Gastrocnemius medialis (tissue), 4 donors: Measurements from ENCODE around the gene FTSJ1. TPM values are rescaled to one million over a fixed set of nuclear protein-coding genes. Genes with fewer than 3 reads are reported as not detected.

Source experiments
- ATAC-seq, 2 donors: fragments of 150-250 bp; one replicate each; pipeline ENCODE4 v1.9.1; 2016
- DNase-seq, 2 donors: peaks; one replicate each; pipeline ENCODE4 v3.0.0-alpha.2; 2019
- H3K27ac ChIP-seq, 4 donors: fragments of 200-600 bp; sonication (generic); 1 replicate in 1 of 4; 2 replicates in 3 of 4; pipeline ENCODE4 v1.5.1; 2016 to 2018; ENCODE audit warnings: mild to moderate bottlenecking in 2 of 4, moderate library complexity in 1 of 4
- H3K27me3 ChIP-seq, 3 donors: fragments of 200-600 bp; sonication (generic) in 2 of 3; 1 replicate in 1 of 3; 2 replicates in 2 of 3; pipeline versions ENCODE4 v1.5.1 to v1.6.0; 2016 to 2019; ENCODE audit warnings: mild to moderate bottlenecking in 1 of 3, moderate library complexity in 1 of 3
- H3K36me3 ChIP-seq, 2 donors: fragments of 200-600 bp; sonication (generic) in 1 of 2; one replicate each; pipeline ENCODE4 v1.5.1; 2017 to 2018
- H3K4me1 ChIP-seq, 2 donors: fragments of 200-600 bp; sonication (generic) in 1 of 2; one replicate each; pipeline ENCODE4 v1.5.1; 2016 to 2017; ENCODE audit warnings: mild to moderate bottlenecking in 2 of 2
- H3K4me3 ChIP-seq, 4 donors: fragments of 200-600 bp; sonication (generic) in 3 of 4; 1 replicate in 1 of 4; 2 replicates in 3 of 4; pipeline ENCODE4 v1.5.1; 2016 to 2019; ENCODE audit warnings: mild to moderate bottlenecking in 2 of 4
- H3K9me3 ChIP-seq, 3 donors: fragments of 200-600 bp; sonication (generic) in 2 of 3; 1 replicate in 1 of 3; 2 replicates in 2 of 3; pipeline ENCODE4 v1.5.1; 2016 to 2019
- POLR2A ChIP-seq, 2 donors: fragments of 450-650 bp; IDR thresholded peaks; one replicate each; pipeline ENCODE4 v1.6.1; 2017; ENCODE audit warnings: antibody characterized with exemption in 2 of 2, mild to moderate bottlenecking in 2 of 2, moderate library complexity in 2 of 2
- in situ Hi-C, 4 donors: fragments of 200-750 bp; cut with MboI; loops; one replicate each; pipeline versions ENCODE4 v1.15.0 to v1.8.0; 2017; ENCODE audit warnings: low sequenced_read_pairs in 4 of 4
- intact Hi-C: fragments of 100-400 bp; cut with DNase I; formaldehyde crosslinking; loops from one replicate; pipeline ENCODE4 v1.15.1; 2023; ENCODE audit warnings: low total_unique reads
- total RNA-seq, 4 donors: library from RNA; depleted of rRNA; stranded (reverse); fragments of >200 nt; gene quantifications; one replicate each; pipeline versions ENCODE4 v1.1.0 to v1.2.3, GENCODE V29; 2016
- TF ChIP-seq, protein P1 (sequence below), 5 experiments: fragments of 450-650 bp in 3 of 5; fragments of 200-600 bp in 2 of 5; sonication (generic) in 2 of 5; IDR thresholded peaks in 4 of 5; conservative IDR thresholded peaks in 1 of 5; 1 replicate in 4 of 5; 2 replicates in 1 of 5; pipeline ENCODE4 v1.5.1; 2016 to 2019; ENCODE audit warnings: antibody characterized with exemption in 5 of 5, mild to moderate bottlenecking in 3 of 5, moderate library complexity in 3 of 5

Gene FTSJ1
- total RNA-seq, 4 donors from 2014 or later = 31.4 to 47.7 (median 38.2) TPM

GRCh38 chrX:48511560-48511959 lies 35.6 kb downstream of the FTSJ1 start:
- Histone ChIP-seq H3K4me3 (no peak overlapping the region), H3K36me3 (no peaks in the 10 kb centered on the region), H3K4me1 (no peaks in the 10 kb centered on the region), H3K27me3 (no peaks in the 10 kb centered on the region), H3K9me3 (no peaks in the 10 kb centered on the region), H3K27ac (no peak overlapping the region)
- intact Hi-C loops (no loop called here), in situ Hi-C loops (no loop called here)
- ATAC-seq (no peak), DNase-seq (no peak)
- TF ChIP-seq, protein P1, sequence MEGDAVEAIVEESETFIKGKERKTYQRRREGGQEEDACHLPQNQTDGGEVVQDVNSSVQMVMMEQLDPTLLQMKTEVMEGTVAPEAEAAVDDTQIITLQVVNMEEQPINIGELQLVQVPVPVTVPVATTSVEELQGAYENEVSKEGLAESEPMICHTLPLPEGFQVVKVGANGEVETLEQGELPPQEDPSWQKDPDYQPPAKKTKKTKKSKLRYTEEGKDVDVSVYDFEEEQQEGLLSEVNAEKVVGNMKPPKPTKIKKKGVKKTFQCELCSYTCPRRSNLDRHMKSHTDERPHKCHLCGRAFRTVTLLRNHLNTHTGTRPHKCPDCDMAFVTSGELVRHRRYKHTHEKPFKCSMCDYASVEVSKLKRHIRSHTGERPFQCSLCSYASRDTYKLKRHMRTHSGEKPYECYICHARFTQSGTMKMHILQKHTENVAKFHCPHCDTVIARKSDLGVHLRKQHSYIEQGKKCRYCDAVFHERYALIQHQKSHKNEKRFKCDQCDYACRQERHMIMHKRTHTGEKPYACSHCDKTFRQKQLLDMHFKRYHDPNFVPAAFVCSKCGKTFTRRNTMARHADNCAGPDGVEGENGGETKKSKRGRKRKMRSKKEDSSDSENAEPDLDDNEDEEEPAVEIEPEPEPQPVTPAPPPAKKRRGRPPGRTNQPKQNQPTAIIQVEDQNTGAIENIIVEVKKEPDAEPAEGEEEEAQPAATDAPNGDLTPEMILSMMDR (IDR thresholded peaks at IDR 0.05 in 4 of 5, conservative IDR thresholded peaks at IDR 0.05 in 1 of 5) = no peak
- no peak for TF ChIP-seq POLR2A (IDR thresholded peaks at IDR 0.05)

- Histone ChIP-seq H3K9me3 (no peaks in the 10 kb centered on the region), H3K36me3 (no peaks in the 10 kb centered on the region), H3K27ac (no peak overlapping the region), H3K4me3 (no peak overlapping the region), H3K27me3 (no peaks in the 10 kb centered on the region), H3K4me1 (no peaks in the 10 kb centered on the region)
- in situ Hi-C loops = no loop called here
- intact Hi-C loops = no loop called here
- no peak for DNase-seq
- ATAC-seq = no peak
- TF ChIP-seq, protein P1 (IDR thresholded peaks at IDR 0.05 in 4 of 5, conservative IDR thresholded peaks at IDR 0.05 in 1 of 5) = no peak
- TF ChIP-seq POLR2A (IDR thresholded peaks at IDR 0.05) = no peak
Observed at GRCh38 chrX:48512371-48512935, 36.5 kb downstream of the FTSJ1 start.

- no peaks in the 10 kb centered on the region for H3K9me3 ChIP-seq
- H3K4me1 ChIP-seq = no peaks in the 10 kb centered on the region
- no peak overlapping the region for H3K27ac ChIP-seq
- H3K4me3 ChIP-seq = no peak overlapping the region
- ATAC-seq (no peak), DNase-seq (no peak)
- no peaks in the 10 kb centered on the region for H3K27me3 ChIP-seq
- TF ChIP-seq POLR2A (IDR thresholded peaks at IDR 0.05) = no peak
- H3K36me3 ChIP-seq = no peaks in the 10 kb centered on the region
- in situ Hi-C loops = no loop called here
- intact Hi-C loops = no loop called here
Observed at GRCh38 chrX:48513670-48514069, 37.7 kb downstream of the FTSJ1 start.

DNA sequence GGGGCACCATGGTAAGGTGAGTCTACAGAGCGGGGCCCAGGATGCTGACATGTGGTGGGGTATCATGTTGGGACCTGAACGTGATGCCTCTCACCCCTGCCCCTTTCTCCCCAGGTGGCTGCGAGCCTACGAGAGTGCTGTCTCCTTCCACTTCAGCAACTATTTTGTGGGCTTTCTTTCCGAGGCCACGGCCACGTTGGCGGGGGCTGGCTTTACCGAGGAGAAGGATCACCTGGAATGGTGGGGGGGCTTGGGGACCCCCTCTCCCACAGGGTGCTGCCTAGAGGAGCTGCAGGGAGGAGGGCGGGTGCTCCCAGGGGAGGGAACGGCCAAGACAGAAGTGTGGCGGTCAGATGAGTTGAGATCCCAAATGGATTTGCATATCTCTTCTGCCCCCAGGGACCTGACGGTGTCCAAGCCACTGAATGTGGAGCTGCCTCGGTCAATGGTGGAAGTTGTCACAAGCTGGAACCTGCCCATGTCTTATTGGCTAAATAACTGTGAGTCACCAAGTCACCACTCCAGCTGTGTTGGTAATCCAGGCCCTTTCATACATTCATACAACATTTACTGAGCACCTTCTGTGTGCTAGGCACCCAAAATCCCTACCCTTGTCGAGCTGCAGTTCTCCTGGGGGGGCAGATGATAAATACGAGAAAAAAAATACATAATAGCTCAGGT lies 38.3 kb downstream of the FTSJ1 start:
- in situ Hi-C loops = no loop called here

GRCh38 chrX:48514868-48515460 lies 39.0 kb downstream of the FTSJ1 start:
- intact Hi-C loops (no loop called here), in situ Hi-C loops (no loop called here)
- DNase-seq (no peak), ATAC-seq (no peak)
- Histone ChIP-seq H3K9me3 (no peaks in the 10 kb centered on the region), H3K4me3 (no peak overlapping the region), H3K4me1 (no peaks in the 10 kb centered on the region), H3K27me3 (no peaks in the 10 kb centered on the region), H3K36me3 (no peaks in the 10 kb centered on the region), H3K27ac (no peak overlapping the region)
- TF ChIP-seq, protein P1 (IDR thresholded peaks at IDR 0.05 in 4 of 5, conservative IDR thresholded peaks at IDR 0.05 in 1 of 5) = no peak
- no peak for TF ChIP-seq POLR2A (IDR thresholded peaks at IDR 0.05)

More for the DNA sequence above, 38.3 kb downstream of the FTSJ1 start:
- intact Hi-C loops = no loop called here
- Histone ChIP-seq H3K36me3 (no peaks in the 10 kb centered on the region), H3K27ac (no peak overlapping the region), H3K9me3 (no peaks in the 10 kb centered on the region), H3K4me1 (no peaks in the 10 kb centered on the region), H3K4me3 (no peak overlapping the region), H3K27me3 (no peaks in the 10 kb centered on the region)
- no peak for DNase-seq
- no peak for ATAC-seq
- no peak for TF ChIP-seq POLR2A (IDR thresholded peaks at IDR 0.05)
- TF ChIP-seq, protein P1 (IDR thresholded peaks at IDR 0.05 in 4 of 5, conservative IDR thresholded peaks at IDR 0.05 in 1 of 5) = no peak
